ENCODE measurements around the gene SLAMF7. TPM values are rescaled to one million over a fixed set of nuclear protein-coding genes. Genes with fewer than 3 reads are reported as not detected.

The SLAMF7 gene
- total and polyA plus RNA-seq, 2 of the 13 experiments (the other 11 are each of a cell fraction or from before 2014, with no cell fraction given) = not detected

GRCh38 chr1:160738271-160738670, 776 bp upstream of the SLAMF7 start:
- DNase-seq (ENCODE audit: low spot score) (no peak), ATAC-seq (no peak), FAIRE-seq (no peak)
- 12% methylated on average over 2 of the region's 2 CpGs for WGBS (ENCODE audit: low lambda C conversion rate)
- POLR2A ChIA-PET = no interaction called here
- Histone ChIP-seq H4K20me1 (ENCODE audit: insufficient read depth, low read length) (no peaks in the 10 kb centered on the region), H3K79me2 (ENCODE audit: insufficient read depth, low read length) (no peaks in the 10 kb centered on the region), H3K4me3 (replicated peaks in 1 of 3; ENCODE audit: insufficient read depth in 1 of 3, low read depth in 2 of 3, low read length in 3 of 3) (no peak overlapping the region), H3K4me2 (ENCODE audit: low read depth, low read length) (no peak overlapping the region), H3K36me3 (replicated peaks in 1 of 2; ENCODE audit: control insufficient read depth in 1 of 2, insufficient read depth in 2 of 2, low read length in 2 of 2) (no peaks in the 10 kb centered on the region), H3K9ac (ENCODE audit: insufficient read depth, low read depth, low read length) (no peak overlapping the region), H3K4me1 (ENCODE audit: insufficient read depth, low read length) (no peaks in the 10 kb centered on the region), H3K27me3 (ENCODE audit: control insufficient read depth in 1 of 2, insufficient read depth in 2 of 2, low read length in 2 of 2) (no peaks in the 10 kb centered on the region; a peak in 1 of 5 replicates), H3K27ac (ENCODE audit: extremely low read length, insufficient read depth, low read length) (no peak overlapping the region), H2AFZ (ENCODE audit: low read length) (no peak overlapping the region), H3K9me3 (ENCODE audit: low read length) (peaks cover 12% of the 10 kb centered on the region; the same call in 1 of the 2 replicates)
- intact Hi-C loops (cut with micrococcal nuclease; ENCODE audit: unreplicated experiment) (no loop called here), in situ Hi-C loops (cut with HindIII; ENCODE audit: extremely low pct_ligation_motif_present, low pct_unique_long_range_greater_than_20kb) (no loop called here)
- TF ChIP-seq REPIN1 (CRISPR knock-in tag; IDR thresholded peaks at IDR 0.05; ENCODE audit: borderline replicate concordance, low read depth) (no peak), TAF15 (IDR thresholded peaks at IDR 0.05; ENCODE audit: low read depth, low read length, poor library complexity, severe bottlenecking) (no peak), GLMP (CRISPR knock-in tag; IDR thresholded peaks at IDR 0.05; ENCODE audit: borderline replicate concordance) (no peak), NFE2 (CRISPR knock-in tag; IDR thresholded peaks at IDR 0.05) (no peak), GLI4 (CRISPR knock-in tag; IDR thresholded peaks at IDR 0.05; ENCODE audit: borderline replicate concordance) (no peak), BRF2 (CRISPR knock-in tag; IDR thresholded peaks at IDR 0.05) (no peak), TEAD2 (CRISPR knock-in tag; IDR thresholded peaks at IDR 0.05) (no peak), ZFP1 (CRISPR knock-in tag; IDR thresholded peaks at IDR 0.05) (no peak), HDAC1 (CRISPR knock-in tag; IDR thresholded peaks at IDR 0.05) (no peak), TCF7L2 (IDR thresholded peaks at IDR 0.05; ENCODE audit: low read depth, low read length) (no peak), ZSCAN22 (CRISPR knock-in tag; IDR thresholded peaks at IDR 0.05) (no peak)
- CTCF ChIA-PET (ENCODE audit: low intra/inter-chr PET ratio, low total read pairs) = no interaction called here
- BruUV-seq (replicated peaks) = no TSS peak
